Measurements from ENCODE around the gene VTN.

VTN gene

DNA sequence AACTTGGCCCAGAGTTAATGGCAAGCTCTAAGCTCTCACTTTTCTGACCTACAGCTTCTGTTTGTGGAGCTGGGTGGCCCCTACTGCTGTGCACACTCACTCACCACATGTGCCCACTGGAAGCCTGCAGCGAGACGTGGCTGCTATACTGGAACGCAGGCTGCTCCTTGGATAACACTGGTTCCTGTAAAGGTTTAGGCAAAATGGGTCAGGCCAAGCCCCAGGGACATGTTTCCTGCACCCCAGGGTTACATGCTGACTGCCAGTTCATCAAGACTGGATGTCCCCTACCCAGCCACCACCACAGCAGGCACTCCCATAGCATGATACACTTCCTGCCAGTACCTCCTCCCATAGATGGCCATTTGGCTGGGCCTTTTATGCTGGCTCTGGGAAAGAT lies 21.1 kb downstream of the VTN start:
- TF ChIP-seq, protein P1, sequence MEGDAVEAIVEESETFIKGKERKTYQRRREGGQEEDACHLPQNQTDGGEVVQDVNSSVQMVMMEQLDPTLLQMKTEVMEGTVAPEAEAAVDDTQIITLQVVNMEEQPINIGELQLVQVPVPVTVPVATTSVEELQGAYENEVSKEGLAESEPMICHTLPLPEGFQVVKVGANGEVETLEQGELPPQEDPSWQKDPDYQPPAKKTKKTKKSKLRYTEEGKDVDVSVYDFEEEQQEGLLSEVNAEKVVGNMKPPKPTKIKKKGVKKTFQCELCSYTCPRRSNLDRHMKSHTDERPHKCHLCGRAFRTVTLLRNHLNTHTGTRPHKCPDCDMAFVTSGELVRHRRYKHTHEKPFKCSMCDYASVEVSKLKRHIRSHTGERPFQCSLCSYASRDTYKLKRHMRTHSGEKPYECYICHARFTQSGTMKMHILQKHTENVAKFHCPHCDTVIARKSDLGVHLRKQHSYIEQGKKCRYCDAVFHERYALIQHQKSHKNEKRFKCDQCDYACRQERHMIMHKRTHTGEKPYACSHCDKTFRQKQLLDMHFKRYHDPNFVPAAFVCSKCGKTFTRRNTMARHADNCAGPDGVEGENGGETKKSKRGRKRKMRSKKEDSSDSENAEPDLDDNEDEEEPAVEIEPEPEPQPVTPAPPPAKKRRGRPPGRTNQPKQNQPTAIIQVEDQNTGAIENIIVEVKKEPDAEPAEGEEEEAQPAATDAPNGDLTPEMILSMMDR (IDR thresholded peaks at IDR 0.05) = no peak

- TF ChIP-seq, protein P1 (IDR thresholded peaks at IDR 0.05) = peak; percentile 29; the same call in 1 of the 2 replicates
These were observed 22.7 kb downstream of the VTN start for GRCh38 chr17:28347261-28347891.

DNA sequence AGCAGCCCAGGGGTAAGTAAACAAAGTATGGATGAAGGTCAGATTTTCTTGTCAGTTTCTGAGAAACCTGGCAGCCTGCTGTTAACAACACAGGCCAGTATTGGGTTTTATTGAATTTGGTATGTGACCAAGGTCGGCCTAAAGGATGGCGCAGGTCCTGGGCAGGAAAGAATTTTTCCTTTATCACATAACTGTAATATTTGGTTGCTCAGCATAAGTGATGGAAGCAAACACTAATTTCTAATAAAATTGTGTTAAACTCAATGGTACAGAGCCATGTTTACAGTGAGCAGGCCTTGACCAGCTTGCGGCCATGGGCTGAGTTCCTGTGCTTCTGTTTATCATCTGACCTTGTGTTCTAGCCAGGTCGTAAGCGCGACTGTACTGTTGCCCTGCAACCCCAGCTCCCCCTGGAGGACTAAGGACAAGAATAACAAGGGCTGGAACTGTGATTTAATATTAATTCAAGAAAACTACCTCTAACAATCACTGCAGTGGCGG lies 23.3 kb downstream of the VTN start:
- TF ChIP-seq, protein P1 (IDR thresholded peaks at IDR 0.05) = peak; percentile 79

GRCh38 chr17:28346199-28346580 lies 23.9 kb downstream of the VTN start:
- TF ChIP-seq, protein P1 (IDR thresholded peaks at IDR 0.05) = no peak

GRCh38 chr17:28345419-28346198 lies 24.5 kb downstream of the VTN start:
- TF ChIP-seq, protein P1 (IDR thresholded peaks at IDR 0.05) = no peak

DNA sequence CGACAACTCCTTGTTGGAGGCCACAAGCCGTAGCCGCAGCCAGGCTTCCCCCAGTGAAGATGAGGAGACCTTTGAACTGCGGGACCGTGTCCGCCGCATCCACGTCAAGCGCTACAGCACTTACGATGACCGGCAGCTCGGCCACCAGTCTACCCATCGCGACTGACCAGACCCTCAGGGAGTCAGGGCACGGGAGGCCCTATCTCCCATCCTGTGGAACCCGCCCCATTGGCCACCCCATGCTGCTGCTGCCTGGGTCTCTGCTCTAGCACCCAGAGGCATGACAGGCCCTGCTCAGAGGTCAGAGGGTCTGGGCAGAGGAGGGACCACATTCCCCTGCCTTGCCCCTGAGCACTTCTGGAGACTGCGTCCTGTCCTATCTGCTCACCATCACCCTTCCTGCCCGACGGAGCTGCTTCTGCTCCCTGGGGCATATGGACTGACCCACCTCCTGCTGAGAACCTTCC lies 25.6 kb downstream of the VTN start:
- TF ChIP-seq, protein P1 (IDR thresholded peaks at IDR 0.05) = no peak

- TF ChIP-seq, protein P1 (IDR thresholded peaks at IDR 0.05) = no peak
These were observed 26.1 kb downstream of the VTN start for GRCh38 chr17:28344011-28344410.
